AG04449 (cell line): Measurements from ENCODE around the gene KRTAP5-6.

ENCODE experiments used
- CTCF ChIA-PET: fragments of 350-600 bp; formaldehyde crosslinking; extraction: SDS; loops from one replicate; lab custom pipeline; 2021; ENCODE audit warnings: antibody characterized with exemption; lab: Yijun Ruan, JAX
- POLR2A ChIA-PET: fragments of 400-600, 350-600 bp; formaldehyde crosslinking; extraction: SDS; loops from one replicate; lab custom pipeline; 2020; ENCODE audit warnings: antibody characterized with exemption, inconsistent platforms; lab: Yijun Ruan, JAX
- DNase-seq: peaks from one replicate; pipeline ENCODE4 v3.0.0-alpha.2; 2010; ENCODE audit warnings: low read depth, low spot score
- H3K4me3 ChIP-seq: 2 replicates; pipeline ENCODE4 v1.5.1; 2011; ENCODE audit warnings: low read depth, mild to moderate bottlenecking, control low read depth, low read length
- TF ChIP-seq, protein P1 (sequence below): IDR thresholded peaks from one replicate; pipeline ENCODE4 v1.5.1; 2011; ENCODE audit warnings: mild to moderate bottlenecking, moderate library complexity, low read length, control low read depth, inconsistent platforms; ENCODE audit not compliant: insufficient read depth; ENCODE audit errors: missing control alignments

The KRTAP5-6 gene

DNA sequence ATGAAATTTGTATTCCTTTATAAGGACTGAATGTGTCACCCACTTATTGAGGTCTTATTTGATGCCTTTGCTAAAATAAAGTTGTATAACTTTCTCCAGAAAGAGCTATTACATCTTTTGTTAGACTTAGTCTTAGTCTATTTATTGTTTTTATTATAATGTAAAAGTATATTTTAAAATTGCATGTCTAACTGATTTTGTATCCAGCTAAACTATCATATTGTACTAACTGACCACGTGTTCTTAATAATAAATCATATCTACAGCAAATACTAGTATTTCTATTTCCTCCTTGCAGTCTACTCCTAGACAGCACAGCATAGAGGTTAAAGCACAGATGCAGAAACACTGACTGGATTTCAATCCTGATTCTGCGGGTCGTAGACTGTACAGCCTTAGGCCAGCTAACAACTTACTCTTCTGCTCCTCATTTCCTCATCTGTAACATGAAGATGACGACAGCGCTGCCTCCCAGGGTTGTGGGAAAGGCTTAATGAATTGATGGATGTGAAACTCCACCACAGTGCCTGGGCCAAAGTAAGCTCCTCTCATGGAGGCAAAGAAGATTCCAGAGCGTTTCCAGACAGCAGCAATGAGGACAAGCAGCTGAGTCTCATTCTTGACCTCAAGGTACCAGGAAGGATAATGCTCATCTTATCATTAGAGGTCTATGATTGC is 40.2 kb downstream of the KRTAP5-6 start:
- TF ChIP-seq, protein P1, sequence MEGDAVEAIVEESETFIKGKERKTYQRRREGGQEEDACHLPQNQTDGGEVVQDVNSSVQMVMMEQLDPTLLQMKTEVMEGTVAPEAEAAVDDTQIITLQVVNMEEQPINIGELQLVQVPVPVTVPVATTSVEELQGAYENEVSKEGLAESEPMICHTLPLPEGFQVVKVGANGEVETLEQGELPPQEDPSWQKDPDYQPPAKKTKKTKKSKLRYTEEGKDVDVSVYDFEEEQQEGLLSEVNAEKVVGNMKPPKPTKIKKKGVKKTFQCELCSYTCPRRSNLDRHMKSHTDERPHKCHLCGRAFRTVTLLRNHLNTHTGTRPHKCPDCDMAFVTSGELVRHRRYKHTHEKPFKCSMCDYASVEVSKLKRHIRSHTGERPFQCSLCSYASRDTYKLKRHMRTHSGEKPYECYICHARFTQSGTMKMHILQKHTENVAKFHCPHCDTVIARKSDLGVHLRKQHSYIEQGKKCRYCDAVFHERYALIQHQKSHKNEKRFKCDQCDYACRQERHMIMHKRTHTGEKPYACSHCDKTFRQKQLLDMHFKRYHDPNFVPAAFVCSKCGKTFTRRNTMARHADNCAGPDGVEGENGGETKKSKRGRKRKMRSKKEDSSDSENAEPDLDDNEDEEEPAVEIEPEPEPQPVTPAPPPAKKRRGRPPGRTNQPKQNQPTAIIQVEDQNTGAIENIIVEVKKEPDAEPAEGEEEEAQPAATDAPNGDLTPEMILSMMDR: no peak
- POLR2A ChIA-PET: interaction anchor here (0.6 to 1.2 kb wide), 2 partner anchors 27 to 86 kb away, joined by 3 read pairs; partner anchors contain the start of gene CTSD
- H3K4me3 ChIP-seq: no peak overlapping the region
- DNase-seq: no peak
- CTCF ChIA-PET: interaction anchor here (0.8 kb wide), 2 partner anchors 44 to 98 kb away, joined by 3 read pairs; partner anchors contain the start of gene SYT8

DNA sequence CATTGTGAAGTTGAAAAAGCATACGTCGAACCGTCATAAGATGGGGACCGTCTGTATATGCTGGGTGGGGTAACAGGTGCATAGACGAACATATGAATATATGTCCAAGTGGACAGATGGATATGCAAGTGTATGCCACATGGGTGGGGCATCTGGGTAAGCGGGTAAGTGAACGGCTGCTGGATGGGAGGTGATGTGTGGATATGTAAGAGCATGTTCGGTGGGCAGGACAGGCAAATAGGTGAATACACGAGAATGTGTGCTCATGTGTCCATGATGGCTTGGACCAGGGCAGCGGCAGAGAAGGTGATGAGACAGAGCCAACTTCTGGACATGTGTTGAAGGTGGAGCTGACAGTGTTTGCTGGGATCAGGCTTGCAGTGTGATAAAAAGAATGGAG is 41.4 kb downstream of the KRTAP5-6 start:
- ChIA-PET CTCF (no interaction called here), POLR2A (interaction anchor here (0.6 kb wide), 1 partner anchor 175 kb away, joined by 3 read pairs; no protein-coding TSS in a partner anchor)
- no peak overlapping the region for H3K4me3 ChIP-seq
- DNase-seq: no peak
- TF ChIP-seq, protein P1: no peak

DNA sequence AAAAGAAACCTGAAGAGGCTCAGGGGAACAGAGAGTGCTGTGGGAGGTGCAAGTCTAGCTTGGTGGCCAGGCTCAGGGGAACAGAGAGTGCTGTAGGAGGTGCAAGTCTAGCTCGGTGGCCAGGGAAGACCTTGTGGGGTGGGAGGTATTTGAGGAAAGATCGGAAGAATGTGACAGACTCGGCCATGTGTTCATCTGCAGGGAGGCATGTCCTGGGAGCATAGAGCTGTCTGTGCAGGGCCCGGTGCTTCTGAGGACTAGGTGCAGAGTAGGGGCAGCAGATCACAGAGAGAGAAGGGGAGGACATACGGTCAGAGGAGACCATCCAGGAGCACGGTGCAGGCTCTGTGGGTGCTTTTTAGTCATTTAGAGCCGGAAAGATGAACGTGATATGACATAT is 42.6 kb downstream of the KRTAP5-6 start:
- TF ChIP-seq, protein P1: no peak
- POLR2A ChIA-PET: interaction anchor here (0.6 kb wide), 1 partner anchor 10 kb away, joined by 3 read pairs; no protein-coding TSS in a partner anchor
- CTCF ChIA-PET: interaction anchor here (1.3 kb wide), 1 partner anchor 94 kb away, joined by 4 read pairs; no protein-coding TSS in a partner anchor
- DNase-seq: no peak
- H3K4me3 ChIP-seq: no peak overlapping the region

DNA sequence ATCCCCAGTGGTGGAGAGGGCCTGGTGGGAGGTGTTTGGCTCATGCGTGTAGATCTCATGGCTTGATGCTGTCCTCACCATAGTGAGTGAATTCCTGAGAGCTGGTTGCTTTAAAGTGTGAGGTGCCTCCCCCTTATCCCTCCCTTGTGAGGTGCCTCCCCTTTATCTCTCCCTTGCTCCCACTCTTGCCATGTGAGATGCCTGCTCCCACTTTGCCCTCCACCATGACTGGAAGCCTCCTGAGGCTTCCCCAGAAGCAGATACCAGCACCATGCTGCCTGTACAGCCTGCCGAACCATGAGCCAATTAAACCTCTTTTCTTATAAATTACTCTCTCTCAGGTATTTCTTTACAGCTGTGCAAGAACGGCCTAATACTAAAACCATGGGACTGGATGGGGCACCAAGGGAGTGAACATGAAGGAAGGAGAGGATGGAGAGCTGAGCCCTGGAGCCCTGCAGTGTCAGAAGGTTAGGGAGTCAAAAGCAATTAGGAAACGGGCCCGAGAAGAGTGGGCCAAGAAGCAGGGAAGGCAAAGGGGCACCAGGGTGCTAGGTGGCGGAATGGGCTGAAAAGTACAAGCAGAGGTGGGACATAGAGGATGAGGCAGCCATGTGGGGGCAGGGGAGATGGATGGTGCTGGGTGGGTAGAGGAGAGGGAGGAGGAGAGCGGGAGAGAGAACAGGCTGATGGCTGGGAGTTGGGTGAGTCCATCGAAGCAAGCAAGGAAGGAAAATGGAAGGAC is 44.0 kb downstream of the KRTAP5-6 start:
- CTCF ChIA-PET: interaction anchor here (1.3 kb wide), 1 partner anchor 92 kb away, joined by 4 read pairs; no protein-coding TSS in a partner anchor
- POLR2A ChIA-PET: no interaction called here
- TF ChIP-seq, protein P1: no peak
- DNase-seq: no peak
- no peak overlapping the region for H3K4me3 ChIP-seq

DNA sequence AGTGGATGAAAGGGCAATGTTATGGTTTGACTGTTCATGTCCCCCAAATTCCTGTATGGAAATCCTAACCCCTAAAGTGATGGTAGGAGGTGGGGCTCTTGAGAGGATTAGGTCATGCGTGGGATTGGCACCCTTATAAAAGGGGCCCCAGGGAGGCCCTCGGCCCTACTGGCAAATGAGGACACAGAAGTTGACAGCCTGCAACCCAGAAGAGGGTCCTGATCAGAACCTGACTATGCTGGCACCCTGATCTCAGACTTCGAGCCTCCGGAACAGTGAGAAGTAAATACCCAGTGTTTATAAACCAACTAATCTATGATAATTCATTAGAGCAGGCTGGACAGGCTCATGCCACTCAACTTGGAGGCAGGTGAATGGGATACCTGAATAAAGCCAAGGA is 44.7 kb downstream of the KRTAP5-6 start:
- ChIA-PET CTCF (no interaction called here), POLR2A (no interaction called here)
- no peak for DNase-seq
- TF ChIP-seq, protein P1: no peak
- H3K4me3 ChIP-seq: no peak overlapping the region

DNA sequence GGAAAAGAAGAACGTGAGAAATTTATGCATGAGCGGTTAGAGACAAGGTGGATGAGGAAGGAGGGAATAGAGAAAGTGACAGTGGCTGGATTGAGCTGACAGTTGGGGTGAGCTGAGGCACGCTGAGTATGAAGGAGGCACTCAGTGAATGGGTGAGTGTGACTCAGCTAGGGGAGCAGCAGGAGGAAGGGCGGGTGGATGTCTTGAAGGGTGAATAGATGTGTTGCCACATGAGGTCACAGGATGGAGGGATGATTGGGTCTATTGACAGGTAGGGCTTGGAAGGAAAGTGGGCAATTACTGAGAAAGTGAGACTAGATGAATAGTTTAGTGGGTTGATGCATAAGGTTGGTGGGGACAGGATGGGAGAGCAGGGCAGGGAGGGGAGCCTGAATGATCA is 45.4 kb downstream of the KRTAP5-6 start:
- TF ChIP-seq, protein P1: no peak
- ChIA-PET POLR2A (no interaction called here), CTCF (no interaction called here)
- H3K4me3 ChIP-seq: no peak overlapping the region
- no peak for DNase-seq
